Sigmoid colon (tissue), 7 donors: ENCODE results near the gene ZNF532. TPM values are rescaled to one million over a fixed set of nuclear protein-coding genes. Genes with fewer than 3 reads are reported as not detected.

ENCODE experiments used
- DNase-seq: peaks from one replicate; pipeline ENCODE4 v3.0.0-alpha.2; 2019
- H3K27ac ChIP-seq, 4 donors: fragments of 200-600 bp; sonication (generic); one replicate each; pipeline ENCODE4 v1.5.1; 2016 to 2019; ENCODE audit warnings: mild to moderate bottlenecking in 1 of 4
- H3K27me3 ChIP-seq, 3 donors: fragments of 200-600 bp; sonication (generic); one replicate each; pipeline ENCODE4 v1.5.1; 2019; ENCODE audit warnings: mild to moderate bottlenecking in 1 of 3
- H3K36me3 ChIP-seq, 4 donors: fragments of 200-600 bp; sonication (generic); one replicate each; pipeline ENCODE4 v1.5.1; 2016 to 2019
- H3K4me1 ChIP-seq, 4 donors: fragments of 200-600 bp; sonication (generic); one replicate each; pipeline ENCODE4 v1.5.1; 2017 to 2019
- H3K4me3 ChIP-seq, 4 donors: fragments of 200-600 bp; sonication (generic); one replicate each; pipeline ENCODE4 v1.5.1; 2017 to 2019; ENCODE audit warnings: mild to moderate bottlenecking in 2 of 4, moderate library complexity in 1 of 4
- H3K9me3 ChIP-seq, 4 donors: fragments of 200-600 bp in 3 of 4; sonication (generic) in 3 of 4; one replicate each; pipeline versions ENCODE4 v1.5.1 to v1.6.1; 2013 to 2019
- CTCF ChIP-seq, 4 experiments: fragments of 450-650 bp in 3 of 4; fragments of 200-600 bp in 1 of 4; IDR thresholded peaks; one replicate each; pipeline ENCODE4 v1.5.1; 2016 to 2019; ENCODE audit warnings: antibody characterized with exemption in 4 of 4, mild to moderate bottlenecking in 3 of 4, moderate library complexity in 2 of 4
- EP300 ChIP-seq, 4 donors: sonication (generic); formaldehyde crosslinking; IDR thresholded peaks; one replicate each; pipeline ENCODE4 v1.6.1; 2017; ENCODE audit warnings: antibody characterized with exemption in 4 of 4
- POLR2A ChIP-seq, 2 donors: fragments of 450-650 bp; IDR thresholded peaks; one replicate each; pipeline ENCODE4 v1.6.1; 2016; ENCODE audit warnings: antibody characterized with exemption in 2 of 2, mild to moderate bottlenecking in 2 of 2, moderate library complexity in 2 of 2
- POLR2AphosphoS5 ChIP-seq, 4 donors: sonication (generic); formaldehyde crosslinking; IDR thresholded peaks; one replicate each; pipeline ENCODE4 v1.6.1; 2017; ENCODE audit warnings: antibody characterized with exemption in 4 of 4
- WGBS, 2 donors: extraction: QIAGEN DNeasy Blood & Tissue Kit; methylation state at CpG; one replicate each; pipeline ENCODE4 v1.1.7; 2013; 5-methylcytosine and 5-hydroxymethylcytosine counted together
- intact Hi-C: fragments of 100-400 bp; cut with DNase I; formaldehyde crosslinking; loops from one replicate; pipeline ENCODE4 v1.15.1; 2023
- polyA plus RNA-seq, 3 donors: library from polyadenylated mRNA; stranded (reverse); fragments of 200-250 nt; gene quantifications; one replicate each; pipeline ENCODE4 v1.2.3, GENCODE V29; 2013
- total RNA-seq, 4 donors: library from RNA; depleted of rRNA; stranded (reverse); fragments of >200 nt; gene quantifications; one replicate each; pipeline ENCODE4 v1.1.0, GENCODE V29; 2016
- donor health status: healthy with polysubstance abuse.
- donor health status: Bipolar disorder and iron deficiency.
- donor health status: healthy.

Gene ZNF532
- total and polyA plus RNA-seq, 7 donors, result 1.4 to 104 (median 71.0) TPM

- WGBS, 2 donors, result 84 to 85% methylated on average over 6 of the region's 6 CpGs
- DNase-seq, result no peak
- Histone ChIP-seq H3K9me3 (no peaks in the 10 kb centered on the region), H3K27me3 (no peaks in the 10 kb centered on the region), H3K36me3 (peaks cover 0 to 12% (median 0%) of the 10 kb centered on the region in 4 donors), H3K27ac (no peak overlapping the region), H3K4me1 (peaks cover 0 to 32% (median 16%) of the 10 kb centered on the region in 4 donors), H3K4me3 (no peak overlapping the region)
- TF ChIP-seq POLR2AphosphoS5 (IDR thresholded peaks at IDR 0.05) (no peak), EP300 (IDR thresholded peaks at IDR 0.05) (no peak), CTCF (IDR thresholded peaks at IDR 0.05) (no peak), POLR2A (IDR thresholded peaks at IDR 0.05) (no peak)
- intact Hi-C loops, result no loop called here
These were observed 30.7 kb downstream of the ZNF532 start for GRCh38 chr18:58895385-58895784.

GRCh38 chr18:58896268-58896667 is 31.6 kb downstream of the ZNF532 start:
- no peaks in the 10 kb centered on the region for H3K27me3 ChIP-seq
- H3K4me3 ChIP-seq, result no peak overlapping the region
- peaks cover 0 to 25% (median 14%) of the 10 kb centered on the region in 4 donors for H3K4me1 ChIP-seq
- intact Hi-C loops, result no loop called here
- no peak for TF ChIP-seq CTCF (IDR thresholded peaks at IDR 0.05)
- TF ChIP-seq POLR2A (IDR thresholded peaks at IDR 0.05), result no peak
- no peak for TF ChIP-seq POLR2AphosphoS5 (IDR thresholded peaks at IDR 0.05)
- TF ChIP-seq EP300 (IDR thresholded peaks at IDR 0.05), result no peak
- H3K9me3 ChIP-seq, result no peaks in the 10 kb centered on the region
- 79 to 85% methylated on average over 2 of the region's 2 CpGs for WGBS, 2 donors
- no peak overlapping the region for H3K27ac ChIP-seq
- H3K36me3 ChIP-seq, result peaks cover 0 to 21% (median 0%) of the 10 kb centered on the region in 4 donors
- DNase-seq, result no peak

DNA sequence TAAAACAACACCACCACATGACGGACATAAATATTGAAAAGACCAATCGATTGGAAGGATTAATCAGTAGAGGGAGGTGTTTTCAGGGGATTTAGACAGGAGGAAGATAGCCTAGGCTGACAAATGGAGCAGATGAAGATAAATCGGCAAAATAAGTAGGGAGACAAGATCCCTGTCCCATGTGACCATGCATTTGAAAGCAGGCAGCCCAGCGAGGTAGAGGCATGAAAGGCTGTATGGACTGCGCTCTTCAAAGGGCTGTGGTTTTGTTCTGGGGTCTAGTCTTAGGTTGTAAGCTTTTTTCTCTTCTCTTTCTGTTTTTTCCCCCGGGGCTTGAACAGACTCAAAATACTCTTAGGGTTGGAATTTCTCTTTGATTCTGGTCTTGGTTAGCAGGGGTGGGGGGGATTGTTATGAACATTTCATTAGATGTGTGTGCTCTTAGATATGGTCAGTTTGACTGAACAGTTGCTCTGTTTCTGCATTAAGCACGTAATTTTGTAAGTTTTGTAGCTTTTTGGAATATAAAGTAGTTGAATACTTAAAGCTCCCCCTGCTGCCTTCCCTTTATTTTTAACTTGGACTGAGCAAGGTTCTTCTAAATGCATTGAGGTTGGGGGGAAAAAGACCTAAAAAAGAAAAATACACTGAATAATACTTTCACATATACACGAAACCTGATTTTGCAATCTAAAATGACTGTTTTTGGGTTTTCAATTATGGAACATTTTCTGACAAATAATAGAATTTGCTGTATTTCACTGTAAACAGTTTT is 32.2 kb downstream of the ZNF532 start:
- TF ChIP-seq CTCF (IDR thresholded peaks at IDR 0.05) (no peak), POLR2AphosphoS5 (IDR thresholded peaks at IDR 0.05) (no peak)
- Histone ChIP-seq H3K27me3 (no peaks in the 10 kb centered on the region), H3K4me1 (peaks cover 0 to 19% (median 11%) of the 10 kb centered on the region in 4 donors), H3K36me3 (peaks cover 0 to 26% (median 2%) of the 10 kb centered on the region in 4 donors), H3K4me3 (no peak overlapping the region), H3K9me3 (no peaks in the 10 kb centered on the region), H3K27ac (no peak overlapping the region)
- DNase-seq, result no peak
- WGBS, 2 donors, result 68 to 84% methylated on average over 8 of the region's 8 CpGs
- intact Hi-C loops, result no loop called here

DNA sequence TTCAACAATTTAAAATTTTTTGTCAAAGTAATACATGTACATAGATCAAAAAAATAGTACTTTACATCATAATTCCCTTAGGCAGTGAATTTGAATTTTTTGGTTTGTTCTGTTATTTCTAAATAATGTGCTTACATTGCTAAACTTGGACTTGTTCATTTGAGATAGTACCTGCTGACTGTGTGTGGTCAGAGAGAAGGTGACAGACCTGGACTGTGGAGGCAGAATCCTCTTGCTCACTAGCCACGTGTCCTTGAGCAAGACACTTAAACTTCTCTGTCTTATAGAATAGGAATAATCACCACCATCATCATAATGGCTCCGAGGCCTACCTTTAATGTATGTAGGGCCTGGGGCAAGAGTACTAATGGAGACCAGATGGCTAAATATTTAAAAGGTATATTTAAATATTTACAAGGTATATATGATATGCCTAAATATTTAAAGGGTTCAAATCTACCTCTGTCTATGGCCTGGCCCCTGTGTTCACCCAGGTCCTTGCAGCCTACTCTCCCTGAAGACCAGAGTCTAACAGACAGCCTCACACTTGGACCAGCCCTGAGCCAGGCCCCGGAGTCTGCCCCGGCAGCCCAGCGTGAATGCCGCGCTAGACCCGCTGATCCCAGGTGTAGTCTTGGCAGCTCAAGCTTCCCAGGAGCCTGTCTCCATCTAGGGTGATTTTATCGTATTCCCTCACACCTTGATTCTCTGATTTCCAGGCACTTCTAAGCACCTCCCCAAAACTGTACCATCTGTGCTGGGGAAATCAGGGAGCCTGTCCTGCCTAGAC is 33.5 kb downstream of the ZNF532 start:
- Histone ChIP-seq H3K9me3 (no peaks in the 10 kb centered on the region), H3K36me3 (peaks cover 0 to 26% (median 2%) of the 10 kb centered on the region in 4 donors), H3K27me3 (no peaks in the 10 kb centered on the region), H3K4me3 (no peak overlapping the region), H3K27ac (no peak overlapping the region), H3K4me1 (peaks cover 0 to 10% (median 7%) of the 10 kb centered on the region in 4 donors)
- TF ChIP-seq EP300 (IDR thresholded peaks at IDR 0.05), result no peak
- no peak for TF ChIP-seq POLR2A (IDR thresholded peaks at IDR 0.05)
- TF ChIP-seq POLR2AphosphoS5 (IDR thresholded peaks at IDR 0.05), result no peak
- TF ChIP-seq CTCF (IDR thresholded peaks at IDR 0.05), result no peak
- DNase-seq, result no peak
- intact Hi-C loops, result no loop called here
- WGBS, 2 donors, result 96% methylated on average over 9 of the region's 9 CpGs
